Measurements from ENCODE around the gene YLPM1. TPM values are rescaled to one million over a fixed set of nuclear protein-coding genes. Genes with fewer than 3 reads are reported as not detected.

Gene YLPM1
- total RNA-seq, 4 donors from 2014 or later = 71.3 to 104 (median 84.8) TPM

DNA sequence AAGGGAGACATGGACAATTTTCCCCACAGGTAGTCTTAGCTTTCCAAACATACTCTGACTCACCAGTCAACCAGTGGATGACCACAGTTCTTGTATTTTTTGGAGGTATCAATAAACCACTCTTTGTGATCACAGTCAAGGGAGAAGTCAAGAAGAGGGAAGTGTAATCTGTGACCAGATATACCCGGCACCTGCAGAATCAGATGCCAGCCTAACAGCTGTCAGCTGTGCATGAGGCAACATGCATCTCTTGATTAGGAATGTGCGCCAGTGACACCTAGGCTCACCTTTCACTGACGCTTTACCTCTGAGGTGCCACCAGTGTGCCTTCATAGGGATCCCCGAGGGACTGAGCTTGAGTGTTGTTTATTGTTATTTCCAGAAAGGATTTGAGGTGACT lies 92.8 kb downstream of the YLPM1 start:
- Histone ChIP-seq H3K36me3 (no peaks in the 10 kb centered on the region), H3K4me1 (peaks cover 24 to 37% of the 10 kb centered on the region in 2 donors), H3K9me3 (no peaks in the 10 kb centered on the region), H3K27me3 (no peaks in the 10 kb centered on the region), H3K4me3 (replicated peaks in 1 of 3) (no peak overlapping the region), H3K27ac (no peak overlapping the region)
- TF ChIP-seq POLR2A (IDR thresholded peaks at IDR 0.05) = no peak
- TF ChIP-seq, protein P1, sequence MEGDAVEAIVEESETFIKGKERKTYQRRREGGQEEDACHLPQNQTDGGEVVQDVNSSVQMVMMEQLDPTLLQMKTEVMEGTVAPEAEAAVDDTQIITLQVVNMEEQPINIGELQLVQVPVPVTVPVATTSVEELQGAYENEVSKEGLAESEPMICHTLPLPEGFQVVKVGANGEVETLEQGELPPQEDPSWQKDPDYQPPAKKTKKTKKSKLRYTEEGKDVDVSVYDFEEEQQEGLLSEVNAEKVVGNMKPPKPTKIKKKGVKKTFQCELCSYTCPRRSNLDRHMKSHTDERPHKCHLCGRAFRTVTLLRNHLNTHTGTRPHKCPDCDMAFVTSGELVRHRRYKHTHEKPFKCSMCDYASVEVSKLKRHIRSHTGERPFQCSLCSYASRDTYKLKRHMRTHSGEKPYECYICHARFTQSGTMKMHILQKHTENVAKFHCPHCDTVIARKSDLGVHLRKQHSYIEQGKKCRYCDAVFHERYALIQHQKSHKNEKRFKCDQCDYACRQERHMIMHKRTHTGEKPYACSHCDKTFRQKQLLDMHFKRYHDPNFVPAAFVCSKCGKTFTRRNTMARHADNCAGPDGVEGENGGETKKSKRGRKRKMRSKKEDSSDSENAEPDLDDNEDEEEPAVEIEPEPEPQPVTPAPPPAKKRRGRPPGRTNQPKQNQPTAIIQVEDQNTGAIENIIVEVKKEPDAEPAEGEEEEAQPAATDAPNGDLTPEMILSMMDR (IDR thresholded peaks at IDR 0.05) = no peak
- DNase-seq = no peak
- intact Hi-C loops (cut with DNase I) = no loop called here
- WGBS, 2 donors = 73 to 80% methylated on average over 4 of the region's 4 CpGs

GRCh38 chr14:74856366-74856765 lies 93.2 kb downstream of the YLPM1 start:
- 73 to 83% methylated on average over 1 of the region's 1 CpG for whole genome bisulfite sequencing, 2 donors
- Histone ChIP-seq H3K36me3 (no peaks in the 10 kb centered on the region), H3K9me3 (no peaks in the 10 kb centered on the region), H3K27ac (no peak overlapping the region), H3K4me1 (peaks cover 24 to 38% of the 10 kb centered on the region in 2 donors), H3K27me3 (no peaks in the 10 kb centered on the region), H3K4me3 (replicated peaks in 1 of 3) (no peak overlapping the region)
- intact Hi-C loops (cut with DNase I) = no loop called here
- no peak for TF ChIP-seq POLR2A (IDR thresholded peaks at IDR 0.05)
- TF ChIP-seq, protein P1 (IDR thresholded peaks at IDR 0.05) = no peak
- no peak for DNase-seq

DNA sequence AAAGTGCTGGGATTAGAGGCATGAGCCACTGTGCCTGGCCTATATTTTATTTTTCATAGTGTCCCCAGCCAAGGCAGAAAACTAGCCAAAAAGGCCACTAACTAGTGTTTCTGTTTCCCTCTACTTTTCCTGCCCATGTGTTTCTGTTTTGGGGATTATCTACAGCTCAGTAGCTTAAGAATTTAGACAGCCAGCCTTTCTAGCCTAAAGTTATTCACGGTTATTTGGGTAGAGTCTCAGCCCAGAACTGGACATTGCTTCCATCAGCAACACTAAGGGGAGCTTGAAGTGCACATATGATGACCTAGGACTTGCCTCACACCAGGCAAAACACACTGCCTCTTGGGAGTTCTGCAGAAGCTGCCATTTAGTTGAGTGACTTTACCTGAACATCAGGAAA lies 94.9 kb downstream of the YLPM1 start:
- Histone ChIP-seq H3K27ac (no peak overlapping the region), H3K36me3 (no peaks in the 10 kb centered on the region), H3K27me3 (no peaks in the 10 kb centered on the region), H3K4me3 (replicated peaks in 1 of 3) (no peak overlapping the region), H3K4me1 (peaks cover 15 to 29% of the 10 kb centered on the region in 2 donors), H3K9me3 (no peaks in the 10 kb centered on the region)
- TF ChIP-seq, protein P1 (IDR thresholded peaks at IDR 0.05) = no peak
- TF ChIP-seq POLR2A (IDR thresholded peaks at IDR 0.05) = no peak
- WGBS, 2 donors = 38 to 77% methylated on average over 1 of the region's 1 CpG
- no peak for DNase-seq
- intact Hi-C loops (cut with DNase I) = no loop called here

DNA sequence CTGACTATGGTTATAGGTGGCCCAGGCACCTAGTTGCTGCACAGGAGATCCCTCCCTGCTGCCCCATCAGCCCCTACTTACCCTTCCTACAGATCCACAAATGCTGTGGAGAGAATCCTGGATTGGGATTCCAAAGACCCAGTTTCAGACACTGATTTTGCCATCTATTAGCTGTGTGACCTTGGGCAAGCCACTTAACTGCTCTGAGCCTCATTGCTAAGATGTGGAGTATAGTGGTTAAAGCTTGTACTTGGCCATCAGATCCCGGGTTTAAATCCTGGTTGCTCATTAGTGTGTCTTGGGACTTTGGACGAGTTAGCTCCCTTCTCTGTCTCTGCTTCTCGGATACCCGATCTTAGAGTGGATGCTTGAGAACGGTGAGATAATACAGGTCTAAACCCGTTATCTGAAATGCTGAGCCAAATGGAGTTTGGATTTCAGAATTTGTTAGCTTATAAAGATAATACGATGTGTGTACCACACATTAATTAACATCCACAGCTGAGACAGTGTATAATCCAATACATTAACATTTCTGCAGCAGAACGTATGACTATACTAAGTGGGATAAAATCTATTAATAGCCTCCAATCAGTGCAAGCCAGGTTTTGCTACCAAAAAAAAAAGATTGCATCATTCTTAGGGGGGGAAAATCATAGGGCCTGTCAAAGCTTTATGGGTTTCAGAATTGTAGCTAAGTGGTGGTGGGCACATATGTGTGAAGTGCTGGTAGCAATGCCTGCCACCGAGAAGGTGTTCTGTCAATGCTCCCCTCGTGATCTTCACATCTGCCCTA lies 96.8 kb downstream of the YLPM1 start:
- Histone ChIP-seq H3K36me3 (no peaks in the 10 kb centered on the region), H3K27ac (no peak overlapping the region), H3K4me1 (peaks cover 0 to 14% of the 10 kb centered on the region in 2 donors), H3K9me3 (no peaks in the 10 kb centered on the region), H3K27me3 (no peaks in the 10 kb centered on the region), H3K4me3 (replicated peaks in 1 of 3) (no peak overlapping the region)
- intact Hi-C loops (cut with DNase I) = loop anchor here (5.0 kb wide), 2 partner anchors 47 to 227 kb away; no protein-coding TSS in a partner anchor
- TF ChIP-seq, protein P1 (IDR thresholded peaks at IDR 0.05) = no peak
- TF ChIP-seq POLR2A (IDR thresholded peaks at IDR 0.05) = no peak
- DNase-seq = no peak
- WGBS, 2 donors = 72 to 73% methylated on average over 10 of the region's 10 CpGs

All from thyroid gland (tissue), 4 donors.